Glomerular endothelial cell (primary cell): ENCODE data around the gene SHC2. TPM values are rescaled to one million over a fixed set of nuclear protein-coding genes. Genes with fewer than 3 reads are reported as not detected.
"Not testable (repeated sequence)": the region's sequence is repeated elsewhere in the genome, so short reads cannot be mapped to it uniquely, and the experiment has no call there.

ENCODE experiments used
- DNase-seq: peaks from one replicate; pipeline ENCODE4 v3.0.0-alpha.2; 2011; ENCODE audit warnings: low read depth, low spot score; ENCODE audit errors: extremely low read depth
- total RNA-seq: library from RNA; depleted of rRNA; stranded (reverse); fragments of >200 nt; gene quantifications from 2 replicates; pipeline ENCODE4 v1.2.3, GENCODE V29; 2015

SHC2 gene
- total RNA-seq, 1 donor from 2014 or later, result 35.1 TPM

DNA sequence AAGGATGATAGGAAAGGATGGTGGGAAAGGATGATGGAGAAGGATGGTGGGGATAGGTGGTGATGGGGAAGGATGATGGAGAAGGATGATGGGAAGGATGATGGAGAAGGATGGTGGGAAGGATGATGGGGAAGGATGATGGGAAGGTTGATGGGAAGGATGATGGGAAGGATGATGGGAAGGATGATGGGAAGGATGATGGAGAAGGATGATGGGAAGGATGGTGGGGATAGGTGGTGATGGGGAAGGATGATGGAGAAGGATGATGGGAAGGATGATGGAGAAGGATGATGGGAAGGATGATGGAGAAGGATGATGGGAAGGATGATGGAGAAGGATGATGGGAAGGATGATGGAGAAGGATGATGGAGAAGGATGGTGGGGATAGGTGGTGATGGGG, 67.3 kb downstream of the SHC2 start:
- not testable (repeated sequence) for DNase-seq

DNA sequence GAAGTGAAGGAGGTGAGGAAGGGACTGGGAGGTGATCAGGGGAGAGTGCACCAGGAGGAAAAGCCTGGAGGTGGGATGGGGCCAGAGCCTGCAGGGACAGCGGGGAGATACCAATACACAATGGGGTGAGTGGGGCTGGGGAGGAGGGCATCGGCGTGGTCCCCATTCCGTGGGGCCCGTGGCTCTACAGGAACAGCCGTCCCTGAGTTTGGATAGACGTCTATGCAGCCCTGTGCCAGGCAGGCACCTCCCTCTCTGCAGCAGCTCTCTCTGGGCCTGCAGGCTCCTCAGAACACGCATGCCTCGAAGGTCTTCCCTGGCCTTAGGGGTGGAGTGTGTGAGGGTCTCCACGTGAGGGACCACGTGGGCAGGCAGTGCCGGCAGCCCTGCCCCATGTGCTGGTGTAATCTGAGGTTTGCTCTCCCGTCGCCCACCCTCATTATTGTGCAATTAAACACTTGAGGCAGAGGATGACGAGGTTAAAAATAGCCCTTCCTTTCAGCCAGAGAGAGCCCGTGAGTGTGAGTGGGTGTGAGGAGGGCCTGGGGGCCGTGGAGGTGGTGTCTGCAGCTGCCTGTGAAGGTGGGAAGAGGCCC, 68.4 kb downstream of the SHC2 start:
- no peak for DNase-seq

DNA sequence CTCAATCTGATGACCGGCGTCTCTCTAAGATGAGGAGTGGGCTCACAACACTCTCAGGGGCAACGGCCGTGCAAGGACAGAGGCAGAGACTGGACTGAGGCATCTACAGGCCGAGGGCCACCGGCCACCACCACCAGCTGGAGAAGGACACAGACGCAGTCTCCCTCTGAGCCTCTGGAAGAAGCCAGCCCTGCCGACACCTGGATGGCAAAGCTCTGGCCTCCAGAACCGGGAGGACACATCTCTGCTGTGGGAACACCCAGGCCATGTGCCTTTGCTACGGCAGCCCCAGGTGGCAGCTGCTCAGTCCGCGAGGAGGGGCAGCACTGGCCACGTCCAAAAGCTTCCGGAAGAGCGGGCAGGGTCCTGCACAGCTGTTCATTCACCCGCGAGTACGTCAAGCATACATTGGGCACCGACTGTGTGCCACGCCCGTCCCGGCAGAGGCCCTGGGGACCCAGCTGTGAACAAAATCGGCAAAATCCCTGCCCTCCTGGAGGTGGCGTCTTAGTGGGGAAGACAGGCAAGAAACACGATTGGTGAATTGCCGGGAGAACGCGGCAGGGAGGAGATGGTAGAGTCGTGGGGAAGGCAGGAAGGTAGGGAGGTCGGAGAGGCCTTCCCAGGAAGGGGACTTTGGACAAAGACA, 69.0 kb downstream of the SHC2 start:
- DNase-seq, result no peak

DNA sequence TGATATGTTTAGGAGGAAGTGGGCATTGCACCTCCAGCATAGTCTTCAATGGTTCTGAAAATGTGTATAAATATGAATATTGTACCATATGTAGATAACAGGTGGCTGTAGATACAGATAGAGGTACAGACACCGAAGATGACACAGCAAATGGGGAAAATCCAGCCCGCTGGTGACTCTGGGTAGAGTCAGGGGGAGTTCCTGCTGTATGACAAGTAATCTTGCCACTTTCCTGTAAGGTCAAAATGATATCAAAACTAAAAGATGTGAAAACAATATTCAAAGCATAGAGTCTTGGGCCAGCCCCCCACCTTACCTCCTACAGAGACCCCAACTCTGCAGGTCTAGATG, 69.7 kb downstream of the SHC2 start:
- DNase-seq, result no peak

DNA sequence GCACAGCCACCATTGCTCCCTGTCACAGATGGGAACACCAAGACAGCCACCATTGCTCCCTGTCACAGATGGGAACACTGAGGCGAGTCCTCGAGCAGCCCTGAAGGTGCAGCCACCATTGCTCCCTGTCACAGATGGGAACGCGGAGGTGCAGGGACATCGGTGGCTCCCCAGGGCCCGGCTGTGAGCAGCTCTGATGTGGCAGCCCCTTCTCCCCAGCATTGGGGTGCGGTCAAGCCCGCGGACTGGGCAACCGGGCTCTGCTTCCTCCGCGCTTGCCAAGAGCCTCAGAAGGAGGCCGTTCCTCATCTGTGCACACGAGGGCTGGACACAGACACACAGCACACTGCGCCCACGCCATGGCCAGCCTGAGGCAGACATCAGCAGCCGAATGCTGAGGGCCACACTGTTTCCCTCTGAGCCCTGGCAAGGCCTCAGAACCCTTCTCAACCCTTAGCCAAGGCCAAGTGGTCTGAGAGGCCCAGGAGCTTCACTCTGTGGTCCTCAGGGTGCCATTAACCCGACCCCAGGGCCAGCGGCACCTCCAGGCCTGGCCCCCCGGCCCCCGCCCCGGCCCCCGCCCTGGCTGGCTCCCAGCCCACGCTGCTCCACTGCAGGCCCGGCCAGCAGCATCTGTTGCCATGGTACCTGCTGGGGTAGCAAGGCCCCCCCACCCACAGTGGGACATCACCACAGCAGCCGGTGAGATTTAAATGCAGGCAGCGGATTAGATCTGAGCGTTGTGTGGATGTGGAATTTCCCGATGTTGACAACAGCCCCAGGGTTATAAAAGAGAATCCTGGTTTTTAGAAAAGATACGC, 70.2 kb downstream of the SHC2 start:
- no peak for DNase-seq

DNA sequence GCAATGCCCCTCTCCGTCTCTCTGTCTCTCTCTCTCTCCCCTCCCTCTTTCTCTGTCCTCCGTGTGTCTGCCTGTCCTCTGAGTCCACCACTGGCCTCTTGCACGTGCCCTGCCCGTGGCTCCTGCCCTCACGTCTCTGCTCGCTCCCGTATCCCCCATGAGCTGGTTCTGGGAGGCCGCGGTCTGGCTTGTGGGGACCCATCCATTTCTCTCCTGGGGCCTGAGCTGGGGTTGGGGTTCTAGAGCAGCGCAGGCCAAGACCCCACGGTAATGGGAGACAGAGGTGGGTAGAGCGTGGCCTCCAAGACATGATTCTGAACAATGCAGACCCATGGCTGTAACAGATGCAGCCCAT, 70.9 kb downstream of the SHC2 start:
- DNase-seq, result no peak

DNA sequence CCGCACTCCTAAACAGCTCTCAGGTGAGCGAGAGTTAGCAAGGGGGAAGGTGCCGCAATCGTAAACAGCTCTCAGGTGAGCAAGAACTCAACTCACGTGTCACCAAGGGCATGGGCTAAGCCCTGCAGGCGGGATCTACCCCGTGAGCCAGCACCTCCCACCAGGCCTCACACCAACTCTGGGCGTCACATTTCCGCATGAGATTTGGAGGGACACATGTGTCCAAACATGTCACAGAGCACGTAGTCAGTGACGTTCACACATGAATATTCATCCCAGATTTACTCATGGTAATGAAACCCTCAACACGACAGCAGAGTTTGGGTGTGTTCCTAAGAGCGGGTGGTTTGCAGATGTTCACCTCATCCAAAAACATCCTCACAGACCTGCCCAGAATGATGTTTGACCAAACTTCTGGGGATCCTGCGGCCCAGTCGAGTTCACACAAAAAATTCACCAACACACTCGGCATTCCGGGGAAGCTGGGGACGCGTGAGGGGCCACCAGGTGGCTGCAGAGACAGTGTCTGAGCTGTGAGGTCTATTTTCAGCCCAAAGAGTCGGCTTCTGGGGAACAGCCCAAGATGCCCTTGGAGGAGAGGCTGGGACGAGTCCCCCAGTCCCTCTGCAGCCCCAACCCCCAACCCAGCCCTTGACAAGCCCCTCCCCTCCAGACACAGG, 71.4 kb downstream of the SHC2 start:
- no peak for DNase-seq

DNA sequence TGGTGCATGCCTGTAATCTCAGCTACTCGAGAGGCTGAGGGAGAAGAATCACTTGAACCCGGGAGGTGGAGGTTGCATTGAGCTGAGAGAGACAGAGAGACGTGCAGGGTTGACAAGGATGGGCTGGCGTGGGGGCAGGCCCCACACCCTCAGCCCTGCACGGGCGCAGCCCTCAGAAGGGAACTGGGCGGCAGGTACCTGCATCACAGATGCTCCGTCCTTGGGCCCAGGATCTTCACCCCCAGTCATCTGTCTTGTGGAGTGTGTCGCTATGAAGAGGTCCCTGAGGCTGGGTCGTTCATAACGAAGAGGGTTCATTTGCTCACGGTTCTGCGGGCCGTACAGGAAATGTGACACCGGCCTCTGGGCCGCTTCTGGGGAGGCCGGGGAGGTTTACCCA, 72.1 kb downstream of the SHC2 start:
- no peak for DNase-seq

DNA sequence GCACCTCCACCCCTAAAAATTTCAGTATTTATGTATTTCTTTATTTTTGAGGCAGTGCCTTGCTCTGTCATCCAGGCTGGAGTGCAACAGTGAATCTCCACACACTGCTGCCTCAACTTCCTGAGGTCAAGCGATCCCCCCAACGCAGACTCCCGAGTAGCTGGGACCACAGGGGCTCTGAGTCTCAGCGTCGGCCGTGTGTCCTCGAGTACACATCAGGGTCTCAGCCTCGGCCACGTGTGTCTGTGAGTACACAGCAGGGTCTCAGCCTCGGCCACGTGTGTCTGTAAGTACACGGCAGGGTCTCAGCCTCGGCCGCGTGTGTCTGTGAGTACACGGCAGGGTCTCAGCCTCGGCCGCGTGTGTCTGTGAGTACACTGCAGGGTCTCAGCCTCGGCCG, 73.1 kb downstream of the SHC2 start:
- no peak for DNase-seq

DNA sequence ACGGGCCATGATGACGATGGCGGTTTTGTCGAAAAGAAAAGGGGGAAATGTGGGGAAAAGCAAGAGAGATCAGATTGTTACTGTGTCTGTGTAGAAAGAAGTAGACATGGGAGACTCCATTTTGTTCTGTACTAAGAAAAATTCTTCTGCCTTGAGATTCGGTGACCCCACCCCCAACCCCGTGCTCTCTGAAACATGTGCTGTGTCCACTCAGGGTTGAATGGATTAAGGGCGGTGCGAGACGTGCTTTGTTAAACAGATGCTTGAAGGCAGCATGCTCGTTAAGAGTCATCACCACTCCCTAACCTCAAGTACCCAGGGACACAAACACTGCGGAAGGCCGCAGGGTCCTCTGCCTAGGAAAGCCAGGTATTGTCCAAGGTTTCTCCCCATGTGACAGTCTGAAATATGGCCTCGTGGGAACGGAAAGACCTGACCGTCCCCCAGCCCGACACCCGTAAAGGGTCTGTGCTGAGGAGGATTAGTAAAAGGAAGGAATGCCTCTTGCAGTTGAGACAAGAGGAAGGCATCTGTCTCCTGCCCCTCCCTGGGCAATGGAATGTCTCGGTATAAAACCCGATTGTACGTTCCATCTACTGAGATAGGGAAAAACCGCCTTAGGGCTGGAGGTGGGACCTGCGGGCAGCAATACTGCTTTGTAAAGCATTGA, 74.1 kb downstream of the SHC2 start:
- DNase-seq, result not testable (repeated sequence)

DNA sequence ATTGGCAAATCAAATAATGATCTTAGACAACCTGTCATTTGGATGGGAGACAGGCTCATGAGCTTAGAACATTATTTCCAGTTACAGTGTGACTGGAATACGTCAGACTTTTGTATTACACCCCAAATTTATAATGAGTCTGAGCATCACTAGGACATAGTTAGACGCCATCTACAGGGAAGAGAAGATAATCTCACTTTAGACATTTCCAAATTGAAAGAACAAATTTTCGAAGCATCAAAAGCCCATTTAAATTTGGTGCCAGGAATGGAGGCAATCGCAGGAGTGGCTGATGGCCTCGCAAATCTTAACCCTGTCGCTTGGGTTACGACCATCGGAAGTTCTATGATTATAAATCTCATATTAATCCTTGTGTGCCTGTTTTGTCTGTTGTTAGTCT, 74.6 kb downstream of the SHC2 start:
- not testable (repeated sequence) for DNase-seq

DNA sequence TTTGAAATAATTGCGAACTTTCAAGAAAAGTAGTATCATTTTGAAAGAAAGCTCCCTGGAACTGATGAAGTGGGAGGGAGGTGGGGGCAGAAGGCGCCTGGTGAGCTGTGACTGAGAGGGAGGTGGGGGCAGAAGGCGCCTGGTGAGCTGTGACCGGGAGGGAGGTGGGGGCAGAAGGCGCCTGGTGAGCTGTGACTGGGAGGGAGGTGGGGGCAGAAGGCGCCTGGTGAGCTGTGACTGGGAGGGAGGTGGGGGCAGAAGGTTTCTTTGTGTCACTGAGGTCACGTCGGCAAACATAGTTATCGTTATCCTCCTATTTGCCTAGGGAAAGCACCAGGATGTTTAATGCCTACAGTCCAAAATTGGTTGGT, 76.0 kb downstream of the SHC2 start:
- no peak for DNase-seq

DNA sequence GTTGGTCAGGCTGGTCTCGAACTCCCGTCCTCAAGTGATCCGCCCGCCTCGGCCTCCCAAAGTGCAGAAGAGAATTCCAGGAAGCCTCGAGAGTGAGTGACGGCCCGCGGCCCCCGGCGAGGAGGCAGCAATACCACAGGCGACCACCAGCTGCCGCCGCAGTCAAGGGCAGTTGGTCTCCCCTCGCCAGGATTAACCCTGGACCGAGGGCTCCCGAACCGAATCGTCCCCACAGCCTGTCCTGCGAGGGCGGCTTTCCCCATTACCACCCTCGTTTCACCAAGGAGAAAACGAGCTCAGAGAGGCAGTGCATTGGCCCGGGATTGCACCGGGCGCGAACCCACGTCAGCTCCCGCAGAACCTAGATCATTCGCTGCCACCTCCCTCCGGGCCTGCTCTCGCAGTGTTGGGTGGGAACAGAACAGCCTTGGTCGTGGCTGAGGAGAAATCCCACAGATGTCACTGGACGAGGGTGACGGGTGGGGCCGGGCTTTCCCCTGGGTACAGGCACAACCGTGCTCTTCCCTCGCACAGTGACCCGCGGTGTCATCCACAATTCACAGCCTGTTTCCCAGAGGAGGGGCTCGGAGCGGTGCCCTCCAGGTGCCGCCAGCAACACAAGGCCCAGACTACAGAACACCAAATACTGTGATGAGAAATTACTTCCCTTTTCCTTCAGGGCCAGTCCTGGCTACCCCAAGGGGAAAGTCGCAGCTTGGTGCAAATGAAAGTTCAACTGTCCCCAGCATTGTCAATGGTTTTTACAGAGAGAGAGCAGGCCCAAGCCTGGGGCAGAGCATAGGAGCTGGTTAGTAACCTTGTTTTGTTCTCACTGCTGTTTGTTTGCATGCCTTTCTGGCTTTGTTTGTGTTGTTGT, 76.7 kb downstream of the SHC2 start:
- DNase-seq, result no peak

DNA sequence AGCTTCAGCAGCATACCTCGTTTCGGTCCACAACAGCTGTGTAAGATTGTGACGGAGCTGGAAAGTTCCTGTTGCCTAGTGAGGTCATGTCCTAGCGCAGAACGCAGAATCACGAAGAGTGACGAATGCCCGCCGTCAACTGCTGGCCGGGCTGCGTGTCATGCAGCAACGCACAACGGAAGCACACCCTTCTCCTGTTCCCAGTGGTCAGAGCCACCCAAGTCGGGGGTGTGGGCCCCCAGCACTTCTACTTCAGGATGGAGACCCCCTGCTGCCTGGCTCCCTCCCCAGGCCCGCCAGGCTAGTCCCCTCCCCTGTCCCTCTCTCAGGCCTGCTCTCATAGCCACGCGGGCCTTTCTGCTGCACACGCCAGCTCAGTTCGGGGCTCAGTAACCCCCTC, 77.8 kb downstream of the SHC2 start:
- no peak for DNase-seq

DNA sequence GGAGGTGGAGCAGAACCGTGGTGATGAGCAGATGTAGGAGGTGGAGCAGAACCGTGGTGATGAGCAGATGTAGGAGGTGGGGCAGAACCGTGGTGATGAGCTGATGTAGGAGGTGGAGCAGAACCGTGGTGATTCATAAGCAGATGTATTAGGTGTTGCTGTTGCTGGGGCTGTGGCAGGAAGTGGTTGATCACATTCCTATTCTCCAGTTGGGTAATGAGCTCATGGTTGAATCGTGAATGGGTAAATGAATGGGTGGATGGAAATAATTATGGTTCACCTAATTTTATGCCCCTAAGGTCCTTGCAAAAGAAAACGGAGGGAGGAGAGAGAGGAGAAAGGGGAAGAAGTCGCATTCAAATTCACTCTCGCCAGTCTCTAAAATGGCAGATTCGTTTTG, 78.3 kb downstream of the SHC2 start:
- DNase-seq, result not testable (repeated sequence)

DNA sequence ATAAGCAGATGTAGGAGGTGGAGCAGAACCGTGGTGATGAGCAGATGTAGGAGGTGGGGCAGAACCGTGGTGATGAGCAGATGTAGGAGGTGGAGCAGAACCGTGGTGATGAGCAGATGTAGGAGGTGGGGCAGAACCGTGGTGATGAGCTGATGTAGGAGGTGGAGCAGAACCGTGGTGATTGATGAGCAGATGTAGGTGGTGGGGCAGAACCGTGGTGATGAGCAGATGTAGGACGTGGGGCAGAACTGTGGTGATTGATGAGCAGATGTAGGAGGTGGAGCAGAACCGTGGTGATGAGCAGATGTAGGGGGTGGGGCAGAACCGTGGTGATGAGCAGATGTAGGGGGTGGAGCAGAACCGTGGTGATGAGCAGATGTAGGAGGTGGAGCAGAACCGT, 78.9 kb downstream of the SHC2 start:
- not testable (repeated sequence) for DNase-seq

DNA sequence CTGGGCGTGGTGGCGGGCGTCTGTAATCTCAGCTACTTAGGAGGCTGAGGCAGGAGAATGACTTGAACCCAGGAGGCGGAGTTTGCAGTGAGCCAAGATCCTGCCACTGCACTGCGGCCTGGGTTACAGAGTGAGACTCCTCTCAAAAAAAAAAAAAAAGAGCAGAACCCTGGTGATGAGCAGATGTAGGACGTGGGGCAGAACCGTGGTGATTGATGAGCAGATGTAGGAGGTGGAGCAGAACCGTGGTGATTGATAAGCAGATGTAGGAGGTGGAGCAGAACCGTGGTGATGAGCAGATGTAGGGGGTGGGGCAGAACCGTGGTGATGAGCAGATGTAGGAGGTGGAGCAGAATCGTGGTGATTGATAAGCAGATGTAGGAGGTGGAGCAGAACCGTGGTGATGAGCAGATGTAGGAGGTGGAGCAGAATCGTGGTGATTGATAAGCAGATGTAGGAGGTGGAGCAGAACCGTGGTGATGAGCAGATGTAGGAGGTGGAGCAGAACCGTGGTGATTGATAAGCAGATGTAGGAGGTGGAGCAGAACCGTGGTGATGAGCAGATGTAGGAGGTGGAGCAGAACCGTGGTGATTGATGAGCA, 80.1 kb downstream of the SHC2 start:
- DNase-seq, result not testable (repeated sequence)

DNA sequence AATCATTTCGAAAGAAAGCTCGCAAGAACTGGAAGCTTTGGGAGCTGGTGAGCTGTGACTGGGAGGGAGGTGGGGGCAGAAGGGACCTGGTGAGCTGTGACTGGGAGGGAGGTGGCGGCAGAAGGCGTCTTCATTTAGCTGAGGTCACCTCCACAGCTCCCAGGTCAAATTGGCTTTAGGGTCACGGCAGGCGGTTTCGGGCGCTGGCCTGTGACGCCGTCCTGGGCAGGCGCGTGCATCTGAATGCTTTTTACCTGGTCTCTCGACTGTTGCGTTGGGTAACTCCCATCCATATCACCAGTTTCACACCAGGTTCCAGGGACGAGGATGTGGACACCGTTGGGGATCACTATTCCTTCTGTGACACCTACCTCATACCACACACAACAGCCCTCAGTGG, 81.0 kb downstream of the SHC2 start:
- DNase-seq, result no peak

DNA sequence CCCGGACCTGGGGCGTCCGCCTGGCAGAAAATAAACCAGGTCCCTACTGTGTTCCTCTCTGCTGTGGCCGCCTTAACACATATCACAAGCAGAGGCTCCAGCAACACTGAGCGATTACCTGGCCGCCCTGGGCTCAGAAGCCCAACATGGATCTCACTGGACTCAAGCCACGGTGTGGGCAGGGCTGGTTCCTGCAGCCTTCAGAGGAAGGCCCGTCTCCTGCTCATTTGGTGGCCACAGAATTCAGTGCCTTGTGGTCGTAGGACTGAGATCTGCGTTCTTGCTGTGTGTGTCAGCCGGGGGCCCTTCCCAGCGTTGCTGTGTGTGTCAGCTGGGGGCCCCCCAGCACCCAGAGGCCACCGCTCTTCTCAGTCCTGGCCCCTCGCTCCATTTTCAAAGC, 82.1 kb downstream of the SHC2 start:
- no peak for DNase-seq
